Kidney (tissue), 14 donors: Measurements from ENCODE around the gene ALX3. TPM values are rescaled to one million over a fixed set of nuclear protein-coding genes. Genes with fewer than 3 reads are reported as not detected.
A peak's percentile ranks its signal among the peaks of the same experiment; 100 is the strongest.

Experiments
- DNase-seq, 5 donors: peaks; one replicate each; pipeline ENCODE4 v3.0.0-alpha.2; 2013 to 2020
- FAIRE-seq: peaks from 2 replicates; lab custom pipeline; 2012; peaks lifted over from hg19 to GRCh38; lab: Jason Lieb, UNC
- H3K27ac ChIP-seq, 2 donors: one replicate each; pipeline ENCODE4 v1.7.0; 2013; ENCODE audit warnings: low read depth in 2 of 2, low read length in 2 of 2, inconsistent platforms in 1 of 2
- H3K27me3 ChIP-seq: one replicate; pipeline ENCODE4 v1.7.1; 2013; ENCODE audit warnings: low read length, inconsistent platforms; ENCODE audit not compliant: control insufficient read depth, insufficient read depth
- H3K36me3 ChIP-seq, 3 donors: one replicate each; pipeline versions ENCODE4 v1.7.0 to v1.7.1; 2013; ENCODE audit warnings: low read length in 3 of 3, control low read depth in 1 of 3, inconsistent platforms in 1 of 3; ENCODE audit not compliant: insufficient read depth in 3 of 3, control insufficient read depth in 2 of 3
- H3K4me1 ChIP-seq, 3 donors: one replicate each; pipeline versions ENCODE4 v1.7.0 to v1.7.1; 2013; ENCODE audit warnings: low read length in 3 of 3, inconsistent platforms in 1 of 3, low read depth in 1 of 3; ENCODE audit not compliant: control insufficient read depth in 2 of 3, insufficient read depth in 2 of 3
- H3K4me3 ChIP-seq, 3 donors: one replicate each; pipeline versions ENCODE4 v1.7.0 to v1.8.1; 2013; ENCODE audit warnings: low read length in 3 of 3, control low read depth in 1 of 3, inconsistent platforms in 1 of 3
- H3K9ac ChIP-seq, 3 donors: one replicate each; pipeline versions ENCODE4 v1.7.0 to v1.7.1; 2013; ENCODE audit warnings: low read length in 3 of 3, control low read depth in 1 of 3, inconsistent platforms in 1 of 3
- H3K9me3 ChIP-seq, 3 donors: one replicate each; pipeline versions ENCODE4 v1.7.0 to v1.7.1; 2013; ENCODE audit warnings: low read length in 3 of 3, control low read depth in 1 of 3, inconsistent platforms in 1 of 3; ENCODE audit not compliant: control insufficient read depth in 2 of 3, insufficient read depth in 1 of 3
- intact Hi-C: fragments of 100-400 bp; cut with DNase I; formaldehyde crosslinking; loops from one replicate; pipeline ENCODE4 v1.11.1; 2022
- polyA plus RNA-seq: library from polyadenylated mRNA; stranded (reverse); fragments of 350-450 nt; fragmentation: Illumina TruSeq; extraction: RNeasy Lipid Tissue Mini Kit (QIAGEN cat#74804); gene quantifications from one replicate; pipeline ENCODE4 v1.2.3, GENCODE V29; 2014; ENCODE audit warnings: low read depth, low replicate concordance; ENCODE audit not compliant: insufficient read depth
- total RNA-seq: library from RNA; stranded (reverse); fragmentation: NEBNext Ultra II Directional; extraction: Animal tissue kit (Norgen Biotek cat#: 25700); gene quantifications from one replicate; pipeline ENCODE4 v1.2.1, GENCODE V29; 2021
- TF ChIP-seq, protein P1 (sequence below): IDR thresholded peaks from 3 replicates; pipeline ENCODE4 v1.5.1; 2012; ENCODE audit warnings: mild to moderate bottlenecking, moderate library complexity, borderline replicate concordance; ENCODE audit not compliant: insufficient read depth; ENCODE audit errors: extremely low read depth
- donor health status: control.
- donor health status: control.
- donor health status: control.
- donor health status: control.
- donor health status: control.
- donor health status: DM: yes; HTN: yes; CAD: no.
- donor health status: Normal renal cell carcinoma (clear cell type).

ALX3 gene
- total and polyA plus RNA-seq, 2 donors from 2014 or later: not detected

GRCh38 chr1:110089561-110090275 lies 19.2 kb upstream of the ALX3 start:
- no peak overlapping the region for H3K27ac ChIP-seq
- no peaks in the 10 kb centered on the region for H3K36me3 ChIP-seq
- TF ChIP-seq, protein P1, sequence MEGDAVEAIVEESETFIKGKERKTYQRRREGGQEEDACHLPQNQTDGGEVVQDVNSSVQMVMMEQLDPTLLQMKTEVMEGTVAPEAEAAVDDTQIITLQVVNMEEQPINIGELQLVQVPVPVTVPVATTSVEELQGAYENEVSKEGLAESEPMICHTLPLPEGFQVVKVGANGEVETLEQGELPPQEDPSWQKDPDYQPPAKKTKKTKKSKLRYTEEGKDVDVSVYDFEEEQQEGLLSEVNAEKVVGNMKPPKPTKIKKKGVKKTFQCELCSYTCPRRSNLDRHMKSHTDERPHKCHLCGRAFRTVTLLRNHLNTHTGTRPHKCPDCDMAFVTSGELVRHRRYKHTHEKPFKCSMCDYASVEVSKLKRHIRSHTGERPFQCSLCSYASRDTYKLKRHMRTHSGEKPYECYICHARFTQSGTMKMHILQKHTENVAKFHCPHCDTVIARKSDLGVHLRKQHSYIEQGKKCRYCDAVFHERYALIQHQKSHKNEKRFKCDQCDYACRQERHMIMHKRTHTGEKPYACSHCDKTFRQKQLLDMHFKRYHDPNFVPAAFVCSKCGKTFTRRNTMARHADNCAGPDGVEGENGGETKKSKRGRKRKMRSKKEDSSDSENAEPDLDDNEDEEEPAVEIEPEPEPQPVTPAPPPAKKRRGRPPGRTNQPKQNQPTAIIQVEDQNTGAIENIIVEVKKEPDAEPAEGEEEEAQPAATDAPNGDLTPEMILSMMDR: no peak
- no peak overlapping the region for H3K4me3 ChIP-seq
- peaks cover 0 to 4% (median 0%) of the 10 kb centered on the region in 3 donors for H3K4me1 ChIP-seq
- no peak overlapping the region for H3K9ac ChIP-seq
- no peak for FAIRE-seq
- peaks cover 23% of the 10 kb centered on the region for H3K27me3 ChIP-seq
- intact Hi-C loops: no loop called here
- DNase-seq: no peak
- H3K9me3 ChIP-seq: no peaks in the 10 kb centered on the region

GRCh38 chr1:110088739-110089316 lies 18.4 kb upstream of the ALX3 start:
- Histone ChIP-seq H3K9me3 (no peaks in the 10 kb centered on the region), H3K27ac (no peak overlapping the region), H3K36me3 (no peaks in the 10 kb centered on the region), H3K9ac (no peak overlapping the region), H3K4me3 (no peak overlapping the region), H3K4me1 (peaks cover 0 to 4% (median 0%) of the 10 kb centered on the region in 3 donors), H3K27me3 (peaks cover 27% of the 10 kb centered on the region)
- DNase-seq: no peak
- intact Hi-C loops: no loop called here
- TF ChIP-seq, protein P1: no peak
- FAIRE-seq: no peak

GRCh38 chr1:110087812-110088738 lies 17.6 kb upstream of the ALX3 start:
- TF ChIP-seq, protein P1: peak; percentile 64
- Histone ChIP-seq H3K9ac (no peak overlapping the region), H3K36me3 (no peaks in the 10 kb centered on the region), H3K27ac (no peak overlapping the region), H3K9me3 (no peaks in the 10 kb centered on the region), H3K4me1 (peaks cover 0 to 4% (median 0%) of the 10 kb centered on the region in 3 donors), H3K4me3 (no peak overlapping the region), H3K27me3 (peaks cover 33% of the 10 kb centered on the region)
- peak in 2 of 5 donors; percentile 54 to 72 for DNase-seq
- FAIRE-seq: no peak
- intact Hi-C loops: no loop called here
